Activated CD8-positive, alpha-beta memory T cell treated with anti-CD3 and anti-CD28 coated beads, Interleukin-2, amount 50 U/mL, for 24 hours (primary cell): Measurements from ENCODE around the gene GMEB2.
"Not testable (repeated sequence)": the region's sequence is repeated elsewhere in the genome, so short reads cannot be mapped to it uniquely, and the experiment has no call there.

ENCODE experiments used
- DNase-seq: peaks from one replicate; pipeline ENCODE4 v3.0.0-alpha.2; 2020; ENCODE audit errors: extremely low read depth

The GMEB2 gene

GRCh38 chr20:63640086-63640485, 13.2 kb upstream of the GMEB2 start:
- DNase-seq: no peak

- DNase-seq: no peak
These were observed 12.4 kb upstream of the GMEB2 start for GRCh38 chr20:63639093-63639975.

- no peak for DNase-seq
These were observed 10.1 kb upstream of the GMEB2 start for GRCh38 chr20:63636752-63637628.

- DNase-seq: peak; percentile 49
These were observed 8.7 kb upstream of the GMEB2 start for GRCh38 chr20:63635431-63636141.

GRCh38 chr20:63633732-63634131, 6.8 kb upstream of the GMEB2 start:
- no peak for DNase-seq

GRCh38 chr20:63631426-63631825, 4.5 kb upstream of the GMEB2 start:
- DNase-seq: not testable (repeated sequence)

- DNase-seq: not testable (repeated sequence)
These were observed 4.1 kb upstream of the GMEB2 start for GRCh38 chr20:63630956-63631355.

GRCh38 chr20:63628246-63628975, 1.5 kb upstream of the GMEB2 start:
- DNase-seq: no peak

GRCh38 chr20:63627751-63628245, 897 bp upstream of the GMEB2 start:
- no peak for DNase-seq

- peak; percentile 74 for DNase-seq
These were observed 339 bp upstream of the GMEB2 start for GRCh38 chr20:63627129-63627750.

GRCh38 chr20:63625771-63626423, 1.0 kb downstream of the GMEB2 start:
- DNase-seq: no peak

- no peak for DNase-seq
These were observed 2.4 kb downstream of the GMEB2 start for GRCh38 chr20:63624486-63624885.

- no peak for DNase-seq
These were observed 4.2 kb downstream of the GMEB2 start for GRCh38 chr20:63622732-63623131.

GRCh38 chr20:63622096-63622495, 4.8 kb downstream of the GMEB2 start:
- DNase-seq: no peak

GRCh38 chr20:63620991-63621390, 5.9 kb downstream of the GMEB2 start:
- DNase-seq: no peak

- no peak for DNase-seq
These were observed 7.4 kb downstream of the GMEB2 start for GRCh38 chr20:63619505-63619904.

- no peak for DNase-seq
These were observed 7.8 kb downstream of the GMEB2 start for GRCh38 chr20:63619086-63619485.

GRCh38 chr20:63618291-63618980, 8.5 kb downstream of the GMEB2 start:
- no peak for DNase-seq

- DNase-seq: no peak
These were observed 9.0 kb downstream of the GMEB2 start for GRCh38 chr20:63617876-63618265.
